Type B pancreatic cell (in vitro differentiated cells): ENCODE results near the gene PLXDC1. TPM values are rescaled to one million over a fixed set of nuclear protein-coding genes. Genes with fewer than 3 reads are reported as not detected.
A peak's percentile ranks its signal among the peaks of the same experiment; 100 is the strongest.

Experiments used
- DNase-seq: peaks from one replicate; pipeline ENCODE4 v3.0.0; 2021; ENCODE audit warnings: mixed read lengths; ENCODE audit not compliant: unreplicated experiment; ENCODE audit errors: extremely low spot score
- H3K27ac Mint-ChIP-seq: 2 replicates; pipeline ENCODE4 v1.8.0; 2021; ENCODE audit warnings: mild to moderate bottlenecking, mixed read lengths
- H3K27me3 Mint-ChIP-seq: 2 replicates; pipeline ENCODE4 v1.8.0; 2021; ENCODE audit warnings: mixed read lengths
- H3K36me3 Mint-ChIP-seq: 2 replicates; pipeline ENCODE4 v1.8.0; 2021; ENCODE audit warnings: mixed read lengths
- H3K4me1 Mint-ChIP-seq: one replicate; pipeline ENCODE4 v1.8.0; 2021; ENCODE audit warnings: mixed read lengths; ENCODE audit not compliant: unreplicated experiment
- H3K4me3 Mint-ChIP-seq: 2 replicates; pipeline ENCODE4 v1.8.0; 2021; ENCODE audit warnings: mild to moderate bottlenecking, mixed read lengths
- H3K9me3 Mint-ChIP-seq: 2 replicates; pipeline ENCODE4 v1.8.0; 2021; ENCODE audit warnings: mixed read lengths
- total RNA-seq: library from RNA; stranded (reverse); gene quantifications from 2 replicates; pipeline ENCODE4 v1.2.1, GENCODE V29; 2021; ENCODE audit warnings: low replicate concordance
- TF ChIP-seq, protein P1 (sequence below): fragments of 200-600 bp; sonication (generic); conservative IDR thresholded peaks from 2 replicates; pipeline ENCODE4 v1.5.0; 2021; ENCODE audit warnings: antibody characterized with exemption, mild to moderate bottlenecking

The PLXDC1 gene
- total RNA-seq, 1 donor from 2014 or later: 5.0 TPM

DNA sequence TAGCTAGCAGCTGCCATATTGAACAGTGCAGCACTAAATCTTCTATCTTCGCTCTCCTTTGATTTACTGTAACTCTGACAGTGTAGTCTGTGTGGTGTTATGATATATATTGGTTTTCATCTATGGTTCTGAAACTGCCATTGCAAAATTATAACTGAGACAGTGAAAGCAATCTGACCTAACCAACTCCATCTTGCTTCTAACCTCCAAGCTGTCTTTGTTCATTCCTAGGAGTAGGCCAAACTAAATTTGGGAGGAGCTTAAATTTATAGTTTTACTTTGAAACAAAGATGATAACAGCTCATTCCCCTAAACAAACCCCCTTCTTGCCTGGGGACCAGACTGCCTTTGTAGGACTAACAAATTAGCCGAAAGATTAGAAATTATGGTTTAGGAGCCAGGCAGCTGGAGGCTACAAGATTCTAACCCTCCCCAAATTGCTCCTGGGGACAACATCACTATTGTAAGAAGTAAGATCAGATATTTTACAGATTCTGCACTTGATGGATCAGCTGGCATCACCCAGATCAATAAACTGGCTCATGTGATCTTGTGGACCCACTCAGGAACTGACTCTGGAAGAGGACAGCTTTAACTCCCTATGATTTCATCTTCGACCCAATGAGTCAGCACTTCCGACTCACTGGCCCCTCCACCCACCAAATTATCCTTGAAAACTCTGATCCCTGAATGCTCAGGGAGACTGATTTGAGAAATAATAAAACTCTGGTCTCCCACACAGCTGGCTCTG lies 137.2 kb downstream of the PLXDC1 start:
- TF ChIP-seq, protein P1, sequence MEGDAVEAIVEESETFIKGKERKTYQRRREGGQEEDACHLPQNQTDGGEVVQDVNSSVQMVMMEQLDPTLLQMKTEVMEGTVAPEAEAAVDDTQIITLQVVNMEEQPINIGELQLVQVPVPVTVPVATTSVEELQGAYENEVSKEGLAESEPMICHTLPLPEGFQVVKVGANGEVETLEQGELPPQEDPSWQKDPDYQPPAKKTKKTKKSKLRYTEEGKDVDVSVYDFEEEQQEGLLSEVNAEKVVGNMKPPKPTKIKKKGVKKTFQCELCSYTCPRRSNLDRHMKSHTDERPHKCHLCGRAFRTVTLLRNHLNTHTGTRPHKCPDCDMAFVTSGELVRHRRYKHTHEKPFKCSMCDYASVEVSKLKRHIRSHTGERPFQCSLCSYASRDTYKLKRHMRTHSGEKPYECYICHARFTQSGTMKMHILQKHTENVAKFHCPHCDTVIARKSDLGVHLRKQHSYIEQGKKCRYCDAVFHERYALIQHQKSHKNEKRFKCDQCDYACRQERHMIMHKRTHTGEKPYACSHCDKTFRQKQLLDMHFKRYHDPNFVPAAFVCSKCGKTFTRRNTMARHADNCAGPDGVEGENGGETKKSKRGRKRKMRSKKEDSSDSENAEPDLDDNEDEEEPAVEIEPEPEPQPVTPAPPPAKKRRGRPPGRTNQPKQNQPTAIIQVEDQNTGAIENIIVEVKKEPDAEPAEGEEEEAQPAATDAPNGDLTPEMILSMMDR: no peak
- H3K4me1 Mint-ChIP-seq: peaks cover 9% of the 10 kb centered on the region

More for the DNA sequence above, 137.2 kb downstream of the PLXDC1 start:
- no peaks in the 10 kb centered on the region for H3K36me3 Mint-ChIP-seq
- H3K27ac Mint-ChIP-seq: peak overlapping the region; percentile 48
- no peaks in the 10 kb centered on the region for H3K9me3 Mint-ChIP-seq
- DNase-seq: no peak
- H3K27me3 Mint-ChIP-seq: peaks cover 12% of the 10 kb centered on the region
- no peak overlapping the region for H3K4me3 Mint-ChIP-seq

Other genes starting within 250 kb of the PLXDC1 start
- gene FBXO47, start 184.2 kb downstream of the PLXDC1 start, total RNA-seq: not detected in 2 replicates
- gene ARL5C, start 14.5 kb upstream of the PLXDC1 start, total RNA-seq: not detected in 2 replicates
- gene CACNB1, start 46.0 kb upstream of the PLXDC1 start, total RNA-seq: 1.8 and 9.5 TPM in 2 replicates
- gene RPL19, start 48.6 kb upstream of the PLXDC1 start, total RNA-seq: 1,605 and 1,703 TPM in 2 replicates
- 1.5 TPM in 1 of 2 replicates, not detected in the other for gene STAC2, start 74.3 kb upstream of the PLXDC1 start, total RNA-seq
- gene FBXL20, start 250.0 kb upstream of the PLXDC1 start, total RNA-seq: 17.9 and 21.6 TPM in 2 replicates